ENCODE measurements around the gene C6orf136. TPM values are rescaled to one million over a fixed set of nuclear protein-coding genes. Genes with fewer than 3 reads are reported as not detected.
A peak's percentile ranks its signal among the peaks of the same experiment; 100 is the strongest.

C6orf136 gene
- total and polyA plus RNA-seq, 9 of the 15 experiments (the other 6 are each of a cell fraction or from before 2014, with no cell fraction given): 14.1 to 63.1 (median 18.4) TPM

DNA sequence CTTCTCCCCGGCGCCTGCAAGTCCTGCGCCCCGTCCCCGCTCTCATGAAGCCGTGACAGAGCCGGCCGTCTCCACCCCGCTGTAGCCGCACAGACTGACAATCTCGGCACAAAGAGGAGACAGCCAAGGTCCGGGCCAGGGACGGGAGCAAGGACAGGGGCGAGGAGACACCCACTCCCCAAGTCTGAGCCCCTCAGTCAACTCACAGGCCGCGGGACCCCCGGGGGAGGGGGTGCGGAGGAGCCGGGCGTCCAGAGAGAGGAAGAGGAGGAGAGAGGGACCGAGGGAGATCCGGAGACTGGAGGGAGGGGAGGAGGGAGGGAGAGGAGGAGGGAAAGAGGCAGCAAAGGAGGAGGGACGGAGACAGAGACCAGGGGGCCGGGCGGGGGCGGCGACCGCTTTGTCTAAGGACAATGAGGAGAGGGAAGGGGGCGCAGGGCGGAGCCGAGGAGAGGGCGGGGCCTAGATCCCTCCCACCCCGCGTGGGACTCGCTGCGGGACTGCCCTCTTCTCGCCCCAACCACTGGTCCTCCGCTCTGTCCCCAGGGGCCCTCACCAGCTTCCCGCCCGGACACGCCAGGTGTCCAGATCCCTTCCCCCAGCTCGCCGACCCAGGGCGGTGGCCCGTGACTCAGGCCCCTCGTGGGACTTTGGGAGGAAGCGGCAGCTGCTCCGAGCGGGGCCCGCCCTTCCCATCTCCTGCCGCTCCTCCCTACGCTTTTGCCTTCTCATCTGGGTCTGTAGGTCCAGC lies 40.1 kb downstream of the C6orf136 start (continued):
- TF ChIP-seq CCNT2 (IDR thresholded peaks at IDR 0.05; ENCODE audit: borderline replicate concordance, extremely low read depth, insufficient read length, low read depth, low read length): peak; percentile 84
- no peak for TF ChIP-seq NCOA2 (IDR thresholded peaks at IDR 0.05; ENCODE audit: partially characterized antibody in 2 of 2)
- 0 out of 2 replicates have a peak, but pooled peaks have one; percentile 63 for TF ChIP-seq KLF16 (IDR thresholded peaks at IDR 0.05)
- TF ChIP-seq KHSRP (IDR thresholded peaks at IDR 0.05): no peak
- TF ChIP-seq CC2D1A (IDR thresholded peaks at IDR 0.05): 0 out of 2 replicates have a peak, but pooled peaks have one; percentile 49
- peak; percentile 38; the same call in 1 of the 2 replicates for TF ChIP-seq PHF8 (IDR thresholded peaks at IDR 0.05; ENCODE audit: borderline replicate concordance, low read length)
- no peak for TF ChIP-seq FOXP1 (CRISPR knock-in tag; IDR thresholded peaks at IDR 0.05)
- TF ChIP-seq ZFP30 (CRISPR knock-in tag; IDR thresholded peaks at IDR 0.05; ENCODE audit: borderline replicate concordance): no peak
- TF ChIP-seq, protein P1, sequence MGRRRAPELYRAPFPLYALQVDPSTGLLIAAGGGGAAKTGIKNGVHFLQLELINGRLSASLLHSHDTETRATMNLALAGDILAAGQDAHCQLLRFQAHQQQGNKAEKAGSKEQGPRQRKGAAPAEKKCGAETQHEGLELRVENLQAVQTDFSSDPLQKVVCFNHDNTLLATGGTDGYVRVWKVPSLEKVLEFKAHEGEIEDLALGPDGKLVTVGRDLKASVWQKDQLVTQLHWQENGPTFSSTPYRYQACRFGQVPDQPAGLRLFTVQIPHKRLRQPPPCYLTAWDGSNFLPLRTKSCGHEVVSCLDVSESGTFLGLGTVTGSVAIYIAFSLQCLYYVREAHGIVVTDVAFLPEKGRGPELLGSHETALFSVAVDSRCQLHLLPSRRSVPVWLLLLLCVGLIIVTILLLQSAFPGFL (CRISPR knock-in tag; IDR thresholded peaks at IDR 0.05): no peak
- no peak for TF ChIP-seq ASH1L (IDR thresholded peaks at IDR 0.05; ENCODE audit: borderline replicate concordance, low read depth, partially characterized antibody)
- TF ChIP-seq MAFK (IDR thresholded peaks at IDR 0.05; ENCODE audit: low read length): peak; percentile 7; the same call in 1 of the 2 replicates
- TF ChIP-seq ZNF282 (CRISPR knock-in tag; IDR thresholded peaks at IDR 0.05): no peak; the same call in 1 of the 2 replicates
- TF ChIP-seq, protein P2, sequence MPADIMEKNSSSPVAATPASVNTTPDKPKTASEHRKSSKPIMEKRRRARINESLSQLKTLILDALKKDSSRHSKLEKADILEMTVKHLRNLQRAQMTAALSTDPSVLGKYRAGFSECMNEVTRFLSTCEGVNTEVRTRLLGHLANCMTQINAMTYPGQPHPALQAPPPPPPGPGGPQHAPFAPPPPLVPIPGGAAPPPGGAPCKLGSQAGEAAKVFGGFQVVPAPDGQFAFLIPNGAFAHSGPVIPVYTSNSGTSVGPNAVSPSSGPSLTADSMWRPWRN (IDR thresholded peaks at IDR 0.05; ENCODE audit: low read depth): no peak
- peak; percentile 95 for TF ChIP-seq MTA3 (IDR thresholded peaks at IDR 0.05; ENCODE audit: borderline replicate concordance)
- TF ChIP-seq, protein P3, sequence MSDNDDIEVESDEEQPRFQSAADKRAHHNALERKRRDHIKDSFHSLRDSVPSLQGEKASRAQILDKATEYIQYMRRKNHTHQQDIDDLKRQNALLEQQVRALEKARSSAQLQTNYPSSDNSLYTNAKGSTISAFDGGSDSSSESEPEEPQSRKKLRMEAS (CRISPR knock-in tag; IDR thresholded peaks at IDR 0.05): peak; percentile 94
- TF ChIP-seq, protein P4, sequence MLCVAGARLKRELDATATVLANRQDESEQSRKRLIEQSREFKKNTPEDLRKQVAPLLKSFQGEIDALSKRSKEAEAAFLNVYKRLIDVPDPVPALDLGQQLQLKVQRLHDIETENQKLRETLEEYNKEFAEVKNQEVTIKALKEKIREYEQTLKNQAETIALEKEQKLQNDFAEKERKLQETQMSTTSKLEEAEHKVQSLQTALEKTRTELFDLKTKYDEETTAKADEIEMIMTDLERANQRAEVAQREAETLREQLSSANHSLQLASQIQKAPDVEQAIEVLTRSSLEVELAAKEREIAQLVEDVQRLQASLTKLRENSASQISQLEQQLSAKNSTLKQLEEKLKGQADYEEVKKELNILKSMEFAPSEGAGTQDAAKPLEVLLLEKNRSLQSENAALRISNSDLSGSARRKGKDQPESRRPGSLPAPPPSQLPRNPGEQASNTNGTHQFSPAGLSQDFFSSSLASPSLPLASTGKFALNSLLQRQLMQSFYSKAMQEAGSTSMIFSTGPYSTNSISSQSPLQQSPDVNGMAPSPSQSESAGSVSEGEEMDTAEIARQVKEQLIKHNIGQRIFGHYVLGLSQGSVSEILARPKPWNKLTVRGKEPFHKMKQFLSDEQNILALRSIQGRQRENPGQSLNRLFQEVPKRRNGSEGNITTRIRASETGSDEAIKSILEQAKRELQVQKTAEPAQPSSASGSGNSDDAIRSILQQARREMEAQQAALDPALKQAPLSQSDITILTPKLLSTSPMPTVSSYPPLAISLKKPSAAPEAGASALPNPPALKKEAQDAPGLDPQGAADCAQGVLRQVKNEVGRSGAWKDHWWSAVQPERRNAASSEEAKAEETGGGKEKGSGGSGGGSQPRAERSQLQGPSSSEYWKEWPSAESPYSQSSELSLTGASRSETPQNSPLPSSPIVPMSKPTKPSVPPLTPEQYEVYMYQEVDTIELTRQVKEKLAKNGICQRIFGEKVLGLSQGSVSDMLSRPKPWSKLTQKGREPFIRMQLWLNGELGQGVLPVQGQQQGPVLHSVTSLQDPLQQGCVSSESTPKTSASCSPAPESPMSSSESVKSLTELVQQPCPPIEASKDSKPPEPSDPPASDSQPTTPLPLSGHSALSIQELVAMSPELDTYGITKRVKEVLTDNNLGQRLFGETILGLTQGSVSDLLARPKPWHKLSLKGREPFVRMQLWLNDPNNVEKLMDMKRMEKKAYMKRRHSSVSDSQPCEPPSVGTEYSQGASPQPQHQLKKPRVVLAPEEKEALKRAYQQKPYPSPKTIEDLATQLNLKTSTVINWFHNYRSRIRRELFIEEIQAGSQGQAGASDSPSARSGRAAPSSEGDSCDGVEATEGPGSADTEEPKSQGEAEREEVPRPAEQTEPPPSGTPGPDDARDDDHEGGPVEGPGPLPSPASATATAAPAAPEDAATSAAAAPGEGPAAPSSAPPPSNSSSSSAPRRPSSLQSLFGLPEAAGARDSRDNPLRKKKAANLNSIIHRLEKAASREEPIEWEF (CRISPR knock-in tag; IDR thresholded peaks at IDR 0.05): no peak
- 0 out of 2 replicates have a peak, but pooled peaks have one; percentile 12 for TF ChIP-seq PRMT5 (CRISPR knock-in tag; IDR thresholded peaks at IDR 0.05)
- peak; percentile 35; the same call in 1 of the 2 replicates for TF ChIP-seq HDGF (IDR thresholded peaks at IDR 0.05)
- TF ChIP-seq, protein P5, sequence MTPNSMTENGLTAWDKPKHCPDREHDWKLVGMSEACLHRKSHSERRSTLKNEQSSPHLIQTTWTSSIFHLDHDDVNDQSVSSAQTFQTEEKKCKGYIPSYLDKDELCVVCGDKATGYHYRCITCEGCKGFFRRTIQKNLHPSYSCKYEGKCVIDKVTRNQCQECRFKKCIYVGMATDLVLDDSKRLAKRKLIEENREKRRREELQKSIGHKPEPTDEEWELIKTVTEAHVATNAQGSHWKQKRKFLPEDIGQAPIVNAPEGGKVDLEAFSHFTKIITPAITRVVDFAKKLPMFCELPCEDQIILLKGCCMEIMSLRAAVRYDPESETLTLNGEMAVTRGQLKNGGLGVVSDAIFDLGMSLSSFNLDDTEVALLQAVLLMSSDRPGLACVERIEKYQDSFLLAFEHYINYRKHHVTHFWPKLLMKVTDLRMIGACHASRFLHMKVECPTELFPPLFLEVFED (CRISPR knock-in tag; conservative IDR thresholded peaks at IDR 0.05): peak; percentile 32
- TF ChIP-seq ZNF830 (CRISPR knock-in tag; IDR thresholded peaks at IDR 0.05): 0 out of 2 replicates have a peak, but pooled peaks have one; percentile 69

Measured in K562 (cell line).